Measurements from ENCODE around the gene TXNRD3. TPM values are rescaled to one million over a fixed set of nuclear protein-coding genes. Genes with fewer than 3 reads are reported as not detected.

TXNRD3 gene
- polyA plus RNA-seq, 1 experiment = 7.4 TPM

- H3K27me3 ChIP-seq (ENCODE audit: control insufficient read depth, insufficient read depth, low read length) = peaks cover 16% of the 10 kb centered on the region
- H3K9me3 ChIP-seq (ENCODE audit: control insufficient read depth, insufficient read depth, low read length) = peaks cover 7% of the 10 kb centered on the region; the same call in 1 of the 2 replicates
- ChIA-PET CTCF (no interaction called here), POLR2A (no interaction called here)
- no peak overlapping the region for H3K27ac ChIP-seq (ENCODE audit: low read depth, low read length)
- H3K4me3 ChIP-seq (ENCODE audit: low read depth, low read length) = no peak overlapping the region
- DNase-seq (ENCODE audit: low read depth, low spot score) = no peak
- no peak for TF ChIP-seq CTCF (IDR thresholded peaks at IDR 0.05; ENCODE audit: low read depth, low read length)
Observed at GRCh38 chr3:126672741-126673140, 17.8 kb upstream of the TXNRD3 start.

- no peak for DNase-seq (ENCODE audit: low read depth, low spot score)
- ChIA-PET POLR2A (no interaction called here), CTCF (no interaction called here)
Observed at GRCh38 chr3:126672340-126672739, 17.4 kb upstream of the TXNRD3 start.

GRCh38 chr3:126671521-126671920, 16.6 kb upstream of the TXNRD3 start:
- no peak for DNase-seq (ENCODE audit: low read depth, low spot score)
- TF ChIP-seq CTCF (IDR thresholded peaks at IDR 0.05; ENCODE audit: low read depth, low read length) = no peak
- Histone ChIP-seq H3K27me3 (ENCODE audit: control insufficient read depth, insufficient read depth, low read length) (peaks cover 16% of the 10 kb centered on the region), H3K27ac (ENCODE audit: low read depth, low read length) (no peak overlapping the region), H3K4me3 (ENCODE audit: low read depth, low read length) (no peak overlapping the region), H3K9me3 (ENCODE audit: control insufficient read depth, insufficient read depth, low read length) (peaks cover 7% of the 10 kb centered on the region; the same call in 1 of the 2 replicates)
- POLR2A ChIA-PET = no interaction called here
- CTCF ChIA-PET = interaction anchor here (0.9 kb wide), 1 partner anchor 149 kb away, joined by 3 read pairs; no protein-coding TSS in a partner anchor

More at GRCh38 chr3:126672340-126672739, 17.4 kb upstream of the TXNRD3 start:
- Histone ChIP-seq H3K27me3 (ENCODE audit: control insufficient read depth, insufficient read depth, low read length) (peaks cover 16% of the 10 kb centered on the region), H3K27ac (ENCODE audit: low read depth, low read length) (no peak overlapping the region), H3K9me3 (ENCODE audit: control insufficient read depth, insufficient read depth, low read length) (peaks cover 7% of the 10 kb centered on the region; the same call in 1 of the 2 replicates), H3K4me3 (ENCODE audit: low read depth, low read length) (no peak overlapping the region)
- TF ChIP-seq CTCF (IDR thresholded peaks at IDR 0.05; ENCODE audit: low read depth, low read length) = no peak

- H3K27me3 ChIP-seq (ENCODE audit: control insufficient read depth, insufficient read depth, low read length) = peaks cover 18% of the 10 kb centered on the region
- DNase-seq (ENCODE audit: low read depth, low spot score) = no peak
- no peak overlapping the region for H3K4me3 ChIP-seq (ENCODE audit: low read depth, low read length)
- H3K9me3 ChIP-seq (ENCODE audit: control insufficient read depth, insufficient read depth, low read length) = peaks cover 7% of the 10 kb centered on the region; the same call in 1 of the 2 replicates
- ChIA-PET POLR2A (interaction anchor here (0.7 kb wide), 1 partner anchor 9 kb away, joined by 10 read pairs; no protein-coding TSS in a partner anchor), CTCF (interaction anchor here (1.2 kb wide), 1 partner anchor 11 kb away, joined by 7 read pairs; no protein-coding TSS in a partner anchor)
- TF ChIP-seq CTCF (IDR thresholded peaks at IDR 0.05; ENCODE audit: low read depth, low read length) = no peak
- H3K27ac ChIP-seq (ENCODE audit: low read depth, low read length) = no peak overlapping the region
Observed at GRCh38 chr3:126668450-126669401, 13.8 kb upstream of the TXNRD3 start.

All from AG04450 (cell line).